T-cell (primary cell): ENCODE data around the gene ERCC8. TPM values are rescaled to one million over a fixed set of nuclear protein-coding genes. Genes with fewer than 3 reads are reported as not detected.

Experiments
- ATAC-seq, 4 experiments: fragments of 200-7000 bp in 3 of 4; fragments of 150-1000 bp in 1 of 4; cut with Tn5 transposase; replicated peaks in 1 of 4; 1 replicate in 3 of 4; 2 replicates in 1 of 4; pipeline ENCODE4 v1.10.0; 2021; ENCODE audit warnings: moderate library complexity in 3 of 4, mild to moderate bottlenecking in 2 of 4, moderate number of reproducible peaks in 1 of 4
- CTCF ChIA-PET, 2 donors: fragments of 300-600 bp; sonication (Branson Sonifier 250); formaldehyde crosslinking; loops; one replicate each; lab custom pipeline; 2022; ENCODE audit warnings: antibody characterized with exemption in 2 of 2; lab: Charles Lee
- POLR2A ChIA-PET, 2 donors: fragments of 300-600 bp; sonication (Branson Sonifier 250); formaldehyde crosslinking; loops; one replicate each; lab custom pipeline; 2022; ENCODE audit warnings: antibody characterized with exemption in 2 of 2; lab: Charles Lee
- DNase-seq, 35 experiments: peaks; one replicate each; pipeline versions ENCODE4 v3.0.0 to v3.0.0-alpha.2; 2013 to 2023
- H3K27ac ChIP-seq: one replicate; pipeline ENCODE4 v1.5.1; 2013; ENCODE audit warnings: low read length
- H3K27me3 ChIP-seq, 2 experiments: replicated peaks in 1 of 2; 1 replicate in 1 of 2; 2 replicates in 1 of 2; pipeline versions ENCODE4 v1.6.1 to v1.7.0; 2013; ENCODE audit warnings: low read length in 1 of 2, mixed read lengths in 1 of 2; ENCODE audit not compliant: control insufficient read depth in 2 of 2, insufficient read depth in 2 of 2; ENCODE audit errors: extremely low read depth in 1 of 2
- H3K36me3 ChIP-seq, 2 donors: 1 replicate in 1 of 2; 2 replicates in 1 of 2; pipeline versions ENCODE4 v1.6.1 to v1.7.0; 2013; ENCODE audit warnings: low read length in 1 of 2; ENCODE audit not compliant: control insufficient read depth in 2 of 2, insufficient read depth in 1 of 2; ENCODE audit errors: extremely low read depth in 1 of 2
- H3K4me1 ChIP-seq, 2 experiments: 1 replicate in 1 of 2; 2 replicates in 1 of 2; pipeline versions ENCODE4 v1.6.1 to v1.7.0; 2013; ENCODE audit warnings: low read length in 2 of 2, mixed read lengths in 1 of 2; ENCODE audit not compliant: insufficient read depth in 2 of 2, control insufficient read depth in 1 of 2; ENCODE audit errors: extremely low read depth in 1 of 2
- H3K4me3 ChIP-seq, 2 donors: 1 replicate in 1 of 2; 2 replicates in 1 of 2; pipeline versions ENCODE4 v1.5.1 to v1.7.0; 2013; ENCODE audit warnings: mild to moderate bottlenecking in 2 of 2, low read length in 1 of 2, moderate library complexity in 1 of 2; ENCODE audit not compliant: control insufficient read depth in 1 of 2; ENCODE audit errors: extremely low read depth in 1 of 2
- H3K9me3 ChIP-seq: 2 replicates; pipeline ENCODE4 v1.7.0; 2013
- H3K27ac Mint-ChIP-seq, 2 donors: one replicate each; pipeline ENCODE4 v1.8.0; 2020 to 2021; ENCODE audit warnings: mild to moderate bottlenecking in 2 of 2, mixed read lengths in 2 of 2
- H3K27me3 Mint-ChIP-seq, 2 donors: one replicate each; pipeline ENCODE4 v1.8.0; 2021 to 2022; ENCODE audit warnings: mixed read lengths in 2 of 2
- H3K36me3 Mint-ChIP-seq: one replicate; pipeline ENCODE4 v1.8.0; 2021; ENCODE audit warnings: mixed read lengths
- H3K4me1 Mint-ChIP-seq, 3 donors: one replicate each; pipeline ENCODE4 v1.8.0; 2020 to 2022; ENCODE audit warnings: mixed read lengths in 3 of 3, mild to moderate bottlenecking in 1 of 3
- H3K4me3 Mint-ChIP-seq, 3 donors: one replicate each; pipeline ENCODE4 v1.8.0; 2020 to 2022; ENCODE audit warnings: mild to moderate bottlenecking in 3 of 3, mixed read lengths in 3 of 3, moderate library complexity in 3 of 3
- H3K9me3 Mint-ChIP-seq, 3 donors: one replicate each; pipeline ENCODE4 v1.8.0; 2020 to 2022; ENCODE audit warnings: mixed read lengths in 3 of 3
- WGBS: methylation state at CpG from one replicate; pipeline ENCODE4 v1.1.5; 2013; ENCODE audit warnings: missing lambda C conversion rate; ENCODE audit not compliant: insufficient coverage; 5-methylcytosine and 5-hydroxymethylcytosine counted together
- total RNA-seq, 35 experiments: library from RNA in 6 of 35; stranded (reverse) in 6 of 35; fragments of 120-200 nt in 1 of 35; gene quantifications; one replicate each; pipeline versions ENCODE4 v1.2.1 to v1.2.4 and lab custom pipeline; 2013 to 2026

The ERCC8 gene
- total RNA-seq, 5 donors from 2014 or later (not counting 1 experiment from before 2014, with no cell fraction given): 6.8 to 10.1 (median 7.3) TPM

DNA sequence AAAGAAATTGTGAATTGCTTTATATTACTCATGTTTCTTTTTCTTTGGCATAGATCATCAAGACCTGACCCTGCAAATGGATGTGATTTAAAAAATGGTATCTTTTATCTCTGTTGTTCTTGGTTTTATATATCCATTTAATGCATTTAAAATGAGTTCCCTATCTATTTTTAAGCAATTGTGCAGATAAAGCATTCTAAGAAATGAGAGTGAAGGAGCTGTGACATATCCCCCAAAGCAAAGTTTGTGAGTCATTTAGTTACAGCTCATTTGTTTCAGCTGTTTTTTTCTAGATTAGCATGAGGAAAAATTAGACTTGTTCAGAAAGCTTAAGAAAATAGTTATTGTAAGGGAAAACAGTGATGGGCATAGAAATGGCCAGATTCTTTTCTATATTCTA is 93.2 kb downstream of the ERCC8 start:
- Mint-ChIP-seq H3K27ac (no peak overlapping the region), H3K9me3 (no peaks in the 10 kb centered on the region), H3K36me3 (no peaks in the 10 kb centered on the region), H3K4me3 (no peak overlapping the region), H3K27me3 (peaks cover 2% of the 10 kb centered on the region in 2 donors), H3K4me1 (no peaks in the 10 kb centered on the region)
- no peak overlapping the region for H3K27ac ChIP-seq
- H3K9me3 ChIP-seq: no peaks in the 10 kb centered on the region
- ATAC-seq: no peak
- no peak for DNase-seq
- ChIA-PET CTCF (no interaction called here), POLR2A (no interaction called here)
- H3K4me1 ChIP-seq: no peaks in the 10 kb centered on the region
- no peaks in the 10 kb centered on the region for H3K36me3 ChIP-seq
- H3K27me3 ChIP-seq: peaks cover 0 to 4% of the 10 kb centered on the region in 2 experiments
- no peak overlapping the region for H3K4me3 ChIP-seq

DNA sequence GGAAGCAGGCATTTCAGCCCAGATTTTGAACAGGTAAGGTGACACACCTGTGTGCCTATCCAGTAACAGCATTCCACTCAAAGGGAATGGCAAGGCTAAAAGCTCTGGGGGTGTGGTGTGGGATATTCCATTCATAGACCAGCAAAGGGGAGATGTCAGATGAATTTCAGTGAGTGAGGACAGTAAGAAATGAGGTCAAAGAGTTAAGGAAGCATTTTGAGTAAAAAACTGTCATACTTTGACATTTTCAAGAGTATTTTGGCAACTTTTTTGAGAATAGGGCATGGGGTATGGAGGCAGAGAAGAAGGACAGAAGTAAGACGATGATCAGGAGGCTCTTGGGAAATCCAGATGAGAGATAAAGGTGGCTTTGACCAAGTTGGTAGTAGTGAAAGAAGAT is 98.6 kb downstream of the ERCC8 start:
- DNase-seq (no peak), ATAC-seq (no peak)
- H3K27me3 Mint-ChIP-seq: peaks cover 39 to 43% of the 10 kb centered on the region in 2 donors
- no peak overlapping the region for H3K27ac Mint-ChIP-seq
- POLR2A ChIA-PET: no interaction called here
- no peaks in the 10 kb centered on the region for H3K9me3 Mint-ChIP-seq
- no peaks in the 10 kb centered on the region for H3K9me3 ChIP-seq
- H3K36me3 Mint-ChIP-seq: no peaks in the 10 kb centered on the region
- no peak overlapping the region for H3K27ac ChIP-seq
- CTCF ChIA-PET: no interaction called here
- peaks cover 0 to 6% of the 10 kb centered on the region in 2 experiments for H3K4me1 ChIP-seq
- no peak overlapping the region for H3K4me3 Mint-ChIP-seq
- WGBS: 88% methylated on average over 1 of the region's 1 CpG
- H3K4me1 Mint-ChIP-seq: peaks cover 7 to 11% (median 11%) of the 10 kb centered on the region in 3 donors
- no peaks in the 10 kb centered on the region for H3K36me3 ChIP-seq
- peaks cover 2 to 25% of the 10 kb centered on the region in 2 experiments for H3K27me3 ChIP-seq
- H3K4me3 ChIP-seq: no peak overlapping the region

DNA sequence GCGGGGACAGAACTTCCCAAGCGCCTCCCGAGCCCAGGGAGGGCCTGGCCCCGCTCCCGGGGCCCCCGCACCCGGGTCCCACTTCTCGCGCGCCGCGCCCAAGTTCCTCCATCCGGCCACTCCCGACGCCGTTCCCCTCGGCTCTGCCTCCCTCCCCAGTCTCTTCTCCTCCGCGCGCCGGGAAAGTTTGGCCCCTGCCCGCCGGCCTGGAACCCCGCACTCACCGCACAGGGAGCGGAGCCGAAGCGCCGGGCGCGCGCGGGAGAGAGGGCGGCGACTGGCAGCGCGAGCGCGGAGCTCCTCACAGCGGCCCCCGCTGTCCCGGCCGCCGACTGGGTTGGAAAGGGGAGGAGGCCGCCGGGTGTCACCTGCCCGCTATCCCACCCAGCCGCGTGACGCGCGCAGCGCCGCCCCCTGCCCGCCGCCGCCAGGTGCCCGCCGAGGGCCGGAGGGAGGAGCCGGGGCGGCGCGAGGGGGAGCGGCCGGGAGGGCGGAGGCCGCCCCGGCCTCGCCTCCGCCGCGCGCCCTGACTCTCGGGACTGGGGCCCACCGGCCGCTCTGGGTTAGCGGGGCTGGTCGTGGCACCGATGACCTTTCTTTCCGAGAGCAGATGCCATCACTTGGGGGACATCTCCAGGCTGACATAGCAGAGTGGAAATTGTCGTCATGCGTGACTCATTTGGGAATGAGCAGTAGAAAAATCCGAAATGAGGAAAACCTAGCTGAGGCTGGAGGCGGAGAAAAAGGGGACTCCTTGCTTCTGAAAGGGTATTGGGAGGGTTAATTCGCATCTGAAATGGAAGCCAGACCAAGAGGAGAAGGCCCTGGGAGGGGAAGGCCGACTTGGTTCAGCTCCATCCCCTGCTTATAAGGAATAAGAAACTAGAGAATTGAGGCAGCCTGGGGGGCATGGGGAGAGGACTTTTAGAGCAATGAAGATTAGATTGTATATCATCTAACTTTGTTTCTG is 100.6 kb downstream of the ERCC8 start, which contains the start of gene ELOVL7:
Gene ELOVL7, minus strand, starts transcription at position 334 of the 970 bp plus-strand sequence. CDS start 56,872 bp downstream, outside the sequence.
- H3K27ac Mint-ChIP-seq: no peak within 1 kb of the TSS
- DNase-seq (peak in 11 of 35 experiments; percentile 0 to 12 (median 3)), ATAC-seq (peak; percentile 40 to 73 (median 52))
- H3K27me3 ChIP-seq: peaks cover 2 to 25% of the 10 kb centered on the region in 2 experiments
- ChIA-PET POLR2A (no interaction called here), CTCF (interaction anchor here in 1 of 2 donors (0.7 kb wide), 1 partner anchor 145 kb away, joined by 4 read pairs; no protein-coding TSS in a partner anchor)
- 1% methylated on average over 85 of the region's 87 CpGs for WGBS
- no peaks in the 10 kb centered on the region for H3K9me3 Mint-ChIP-seq
- H3K4me3 ChIP-seq: peak within 1 kb of the TSS in 1 of 2 donors; percentile 80
- H3K36me3 Mint-ChIP-seq: no peaks in the 10 kb centered on the region
- H3K4me3 Mint-ChIP-seq: peak within 1 kb of the TSS; percentile 60 to 72 (median 64)
- peaks cover 0 to 6% of the 10 kb centered on the region in 2 experiments for H3K4me1 ChIP-seq
- no peak within 1 kb of the TSS for H3K27ac ChIP-seq
- H3K9me3 ChIP-seq: no peaks in the 10 kb centered on the region
- peaks cover 7 to 11% (median 11%) of the 10 kb centered on the region in 3 donors for H3K4me1 Mint-ChIP-seq
- no peaks in the 10 kb centered on the region for H3K36me3 ChIP-seq
- peaks cover 46 to 48% of the 10 kb centered on the region in 2 donors for H3K27me3 Mint-ChIP-seq

DNA sequence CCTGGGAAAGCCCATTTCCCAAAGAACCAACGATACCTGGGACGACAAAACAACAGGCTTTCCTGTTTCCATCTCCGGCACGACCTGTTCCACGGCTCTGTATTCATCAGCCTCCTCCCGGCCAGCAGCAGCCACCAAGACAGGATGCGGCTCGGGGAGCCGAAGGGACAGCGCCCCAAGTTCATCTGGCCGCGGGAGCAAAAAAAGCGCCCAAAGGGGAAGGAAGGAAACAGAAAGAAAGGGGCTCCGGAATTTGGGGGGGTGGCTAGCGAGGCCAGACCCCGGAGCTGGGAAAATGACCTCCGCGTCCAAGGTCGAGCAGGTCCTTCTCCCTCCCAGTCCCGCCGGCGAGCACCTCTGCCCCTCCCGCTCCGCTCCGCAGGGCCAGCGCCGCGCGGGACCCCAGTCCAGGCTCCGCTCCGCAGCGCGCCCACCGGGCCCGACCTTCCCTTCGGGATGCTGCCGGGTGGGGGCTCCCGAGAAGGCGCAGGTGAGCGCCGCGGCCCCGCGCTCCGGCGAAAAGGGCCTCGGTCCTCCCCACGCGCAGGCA is 101.4 kb downstream of the ERCC8 start:
- no peak for ATAC-seq
- WGBS: 2% methylated on average over 41 of the region's 49 CpGs
- Histone ChIP-seq H3K9me3 (no peaks in the 10 kb centered on the region), H3K27ac (no peak overlapping the region), H3K4me3 (peak overlapping the region in 1 of 2 donors; percentile 80), H3K4me1 (peaks cover 0 to 6% of the 10 kb centered on the region in 2 experiments), H3K36me3 (no peaks in the 10 kb centered on the region), H3K27me3 (peaks cover 2 to 27% of the 10 kb centered on the region in 2 experiments)
- Mint-ChIP-seq H3K27ac (no peak overlapping the region), H3K27me3 (peaks cover 46 to 48% of the 10 kb centered on the region in 2 donors), H3K36me3 (no peaks in the 10 kb centered on the region), H3K4me1 (peaks cover 7 to 11% (median 11%) of the 10 kb centered on the region in 3 donors), H3K4me3 (peak overlapping the region; percentile 37 to 72 (median 48)), H3K9me3 (no peaks in the 10 kb centered on the region)
- POLR2A ChIA-PET: interaction anchor here in 1 of 2 donors (0.5 kb wide), 1 partner anchor 85 kb away, joined by 3 read pairs; no protein-coding TSS in a partner anchor
- CTCF ChIA-PET: no interaction called here
- no peak for DNase-seq

DNA sequence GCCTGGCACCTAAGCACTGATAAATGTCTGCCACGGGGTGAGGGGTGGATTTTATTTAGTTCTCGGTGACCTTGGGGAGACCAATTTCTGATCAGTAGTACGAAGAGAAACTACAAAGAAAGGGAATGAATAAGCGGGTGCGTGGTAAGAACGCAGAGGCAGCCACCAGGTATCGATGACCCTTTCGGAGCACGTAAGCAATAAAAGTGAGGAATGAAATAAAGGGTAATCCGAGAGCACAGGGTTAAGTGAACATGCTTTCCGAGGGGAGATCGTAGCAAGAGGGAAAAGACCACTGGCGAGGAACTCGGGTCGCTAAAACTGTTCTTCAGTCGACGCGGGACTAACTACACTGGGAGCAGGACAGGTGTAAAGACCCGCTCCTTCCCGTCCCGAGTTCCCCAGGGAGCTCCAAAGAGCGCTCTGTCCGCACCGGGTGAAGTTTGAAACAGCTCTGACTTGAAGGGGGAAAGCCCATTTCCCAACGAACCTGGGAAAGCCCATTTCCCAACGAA is 101.9 kb downstream of the ERCC8 start:
- DNase-seq (no peak), ATAC-seq (no peak)
- ChIA-PET CTCF (interaction anchor here in 1 of 2 donors (0.9 kb wide), 1 partner anchor 158 kb away, joined by 4 read pairs; no protein-coding TSS in a partner anchor), POLR2A (interaction anchor here in 1 of 2 donors (0.5 kb wide), 1 partner anchor 84 kb away, joined by 3 read pairs; no protein-coding TSS in a partner anchor)
- Mint-ChIP-seq H3K9me3 (no peaks in the 10 kb centered on the region), H3K27me3 (peaks cover 46 to 48% of the 10 kb centered on the region in 2 donors), H3K36me3 (no peaks in the 10 kb centered on the region), H3K4me1 (peaks cover 7 to 11% (median 11%) of the 10 kb centered on the region in 3 donors), H3K27ac (no peak overlapping the region), H3K4me3 (peak overlapping the region; percentile 37 to 72 (median 48))
- peaks cover 2 to 27% of the 10 kb centered on the region in 2 experiments for H3K27me3 ChIP-seq
- WGBS: 36% methylated on average over 25 of the region's 26 CpGs
- H3K36me3 ChIP-seq: no peaks in the 10 kb centered on the region
- H3K4me1 ChIP-seq: peaks cover 0 to 6% of the 10 kb centered on the region in 2 experiments
- H3K27ac ChIP-seq: no peak overlapping the region
- no peaks in the 10 kb centered on the region for H3K9me3 ChIP-seq
- H3K4me3 ChIP-seq: peak overlapping the region in 1 of 2 donors; percentile 80

DNA sequence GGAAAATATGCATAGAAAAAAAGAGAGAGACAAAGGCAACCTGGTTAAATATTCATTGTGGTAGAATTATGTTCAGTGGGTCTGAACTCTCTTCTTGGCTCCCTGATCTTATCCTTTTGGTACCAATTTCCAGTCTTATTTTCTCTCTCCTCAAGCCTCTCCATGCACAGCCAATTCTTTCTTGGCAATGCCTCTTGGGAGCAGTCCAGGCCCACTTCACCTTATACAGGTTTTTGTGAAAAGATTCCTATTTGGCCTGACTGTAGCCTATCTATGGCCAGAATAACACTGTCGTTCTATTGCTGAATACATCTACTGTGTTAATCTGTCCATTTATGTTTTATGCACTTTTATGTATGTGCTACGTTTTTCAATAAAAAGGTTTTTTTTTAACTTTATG is 103.5 kb downstream of the ERCC8 start:
- no peak overlapping the region for H3K27ac Mint-ChIP-seq
- H3K9me3 Mint-ChIP-seq: no peaks in the 10 kb centered on the region
- POLR2A ChIA-PET: no interaction called here
- no peak overlapping the region for H3K4me3 Mint-ChIP-seq
- peaks cover 0 to 6% of the 10 kb centered on the region in 2 experiments for H3K4me1 ChIP-seq
- H3K4me1 Mint-ChIP-seq: peaks cover 7 to 11% (median 11%) of the 10 kb centered on the region in 3 donors
- no peak overlapping the region for H3K4me3 ChIP-seq
- H3K27me3 Mint-ChIP-seq: peaks cover 41 to 44% of the 10 kb centered on the region in 2 donors
- no CpG with 5 or more reads among the region's 2 CpGs for WGBS
- DNase-seq (no peak), ATAC-seq (no peak)
- no peaks in the 10 kb centered on the region for H3K9me3 ChIP-seq
- no peaks in the 10 kb centered on the region for H3K36me3 ChIP-seq
- H3K27ac ChIP-seq: no peak overlapping the region
- H3K27me3 ChIP-seq: peaks cover 2 to 27% of the 10 kb centered on the region in 2 experiments
- no peaks in the 10 kb centered on the region for H3K36me3 Mint-ChIP-seq
- CTCF ChIA-PET: no interaction called here
